GM21825 (cell line): ENCODE data around the gene OVOL3.
"Not testable (repeated sequence)": the region's sequence is repeated elsewhere in the genome, so short reads cannot be mapped to it uniquely, and the experiment has no call there.

Source experiments
- ATAC-seq: cut with Tn5 transposase; IDR thresholded peaks from one replicate; pipeline ENCODE4 v1.9.1; 2021; ENCODE audit warnings: mild to moderate bottlenecking, moderate library complexity; ENCODE audit not compliant: unreplicated experiment

OVOL3 gene

DNA sequence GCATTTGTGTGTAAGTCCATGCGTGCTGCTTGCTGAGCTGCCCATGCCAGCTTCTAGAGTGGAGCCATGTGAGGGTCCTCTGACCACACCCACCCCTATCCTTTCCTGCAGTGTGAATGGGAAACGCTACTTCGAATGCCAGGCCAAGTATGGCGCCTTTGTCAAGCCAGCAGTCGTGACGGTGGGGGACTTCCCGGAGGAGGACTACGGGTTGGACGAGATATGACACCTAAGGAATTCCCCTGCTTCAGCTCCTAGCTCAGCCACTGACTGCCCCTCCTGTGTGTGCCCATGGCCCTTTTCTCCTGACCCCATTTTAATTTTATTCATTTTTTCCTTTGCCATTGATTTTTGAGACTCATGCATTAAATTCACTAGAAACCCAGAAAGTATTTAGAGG, 14.6 kb downstream of the OVOL3 start:
- no peak for ATAC-seq

DNA sequence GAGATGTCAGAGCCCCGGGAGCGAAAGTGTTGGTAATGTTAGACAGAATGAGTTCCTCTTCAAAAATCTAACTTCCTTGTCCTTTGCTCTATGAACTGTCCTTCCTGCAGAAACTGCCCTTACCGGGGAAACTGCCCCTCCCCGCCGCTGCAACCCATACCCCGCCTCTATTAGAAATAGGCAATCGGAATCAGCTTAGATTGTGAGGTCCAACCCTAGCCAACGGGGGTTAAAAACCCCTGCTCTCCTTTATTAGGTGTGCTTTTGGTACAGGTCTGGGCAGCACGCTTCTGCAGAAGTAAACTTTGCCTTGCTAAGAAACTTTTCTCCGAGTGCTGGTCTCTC, 17.4 kb downstream of the OVOL3 start:
- no peak for ATAC-seq

DNA sequence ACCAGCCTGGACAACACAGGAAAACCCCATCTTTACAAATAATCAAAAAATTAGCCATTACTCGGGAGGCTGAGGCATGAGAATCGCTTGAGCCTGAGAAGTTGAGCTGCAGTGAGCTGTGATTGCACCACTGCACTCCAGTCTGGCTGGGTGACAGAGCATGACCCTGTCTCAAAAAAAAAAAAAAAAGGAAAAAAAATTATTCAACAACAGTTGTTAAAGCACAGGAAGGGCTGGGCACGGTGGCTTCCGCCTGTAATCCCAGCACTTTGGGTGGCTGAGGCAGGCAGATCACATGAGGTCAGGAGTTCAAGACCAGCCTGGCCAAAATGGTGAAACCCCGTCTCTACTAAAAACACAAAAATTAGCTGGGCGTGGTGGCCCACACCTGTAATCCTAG, 20.3 kb downstream of the OVOL3 start:
- not testable (repeated sequence) for ATAC-seq

DNA sequence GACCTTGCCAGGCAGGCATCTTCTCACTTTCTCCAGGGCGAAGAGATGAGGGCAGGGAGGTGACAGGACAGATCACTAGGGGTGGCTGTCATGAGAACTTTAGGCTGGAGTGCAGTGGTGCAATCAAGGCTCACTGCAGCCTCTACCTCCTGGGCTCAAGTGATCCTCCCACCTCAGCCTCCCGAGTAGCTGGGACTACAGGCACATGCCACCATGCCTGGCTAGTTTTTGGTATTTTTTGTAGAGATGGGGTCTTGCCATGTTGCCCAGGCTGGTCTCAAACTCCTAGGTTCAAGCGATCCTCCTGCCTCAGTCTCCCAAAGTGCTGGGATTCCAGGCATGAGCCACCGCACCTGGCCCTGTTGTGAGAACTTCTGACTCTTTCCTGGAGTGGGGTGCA, 23.9 kb downstream of the OVOL3 start:
- not testable (repeated sequence) for ATAC-seq

DNA sequence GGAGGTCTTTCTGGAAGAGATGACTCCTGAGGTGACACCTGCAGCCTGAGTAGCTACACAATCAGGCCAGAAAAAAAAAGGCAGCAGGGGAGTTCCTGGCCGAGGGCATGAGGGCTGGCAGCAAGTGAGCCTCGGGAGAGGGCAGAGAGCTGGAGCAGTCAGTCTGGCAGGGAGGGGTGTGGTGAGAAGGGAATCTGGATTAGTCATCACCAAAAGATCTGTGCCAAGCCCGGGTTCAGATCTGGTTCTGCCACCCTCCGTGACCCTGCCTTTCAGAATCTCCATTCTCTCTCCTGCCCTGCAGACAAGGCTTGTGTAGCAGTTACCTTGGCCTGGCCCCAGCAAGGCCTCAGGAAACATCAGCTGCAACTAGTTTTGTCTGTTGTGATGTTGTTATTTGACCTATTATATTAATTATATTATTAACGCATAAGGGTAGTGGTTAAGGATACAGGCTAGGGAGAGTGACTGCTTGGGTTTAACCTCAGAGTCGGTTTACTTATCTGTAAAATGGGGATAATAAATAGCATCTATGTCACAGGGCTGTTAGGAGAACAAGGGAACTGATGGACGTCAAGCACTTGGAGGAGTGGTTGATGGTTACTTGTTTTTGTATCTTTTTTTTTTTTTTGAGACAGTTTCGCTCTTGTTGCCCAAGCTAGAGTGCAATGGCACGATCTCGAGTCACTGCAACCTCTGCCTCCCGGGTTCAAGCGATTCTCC, 26.2 kb downstream of the OVOL3 start:
- ATAC-seq: no peak

DNA sequence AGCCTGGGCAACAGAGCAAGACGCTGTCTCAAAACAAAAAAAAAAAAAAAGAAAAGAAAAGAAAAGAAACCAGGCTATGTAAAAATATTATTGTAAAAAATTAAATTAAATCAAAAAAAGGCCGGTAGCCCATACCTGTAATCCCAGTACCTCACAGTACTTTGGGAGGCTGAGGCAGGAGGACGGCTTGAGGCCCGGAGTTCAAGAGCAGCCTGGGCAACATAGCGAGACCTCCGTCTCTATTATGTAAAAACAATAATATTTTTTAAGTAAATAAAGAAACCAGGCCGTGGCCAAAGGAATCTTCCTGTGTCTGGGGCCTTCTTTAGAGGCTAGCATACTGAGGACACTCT, 28.2 kb downstream of the OVOL3 start:
- no peak for ATAC-seq

DNA sequence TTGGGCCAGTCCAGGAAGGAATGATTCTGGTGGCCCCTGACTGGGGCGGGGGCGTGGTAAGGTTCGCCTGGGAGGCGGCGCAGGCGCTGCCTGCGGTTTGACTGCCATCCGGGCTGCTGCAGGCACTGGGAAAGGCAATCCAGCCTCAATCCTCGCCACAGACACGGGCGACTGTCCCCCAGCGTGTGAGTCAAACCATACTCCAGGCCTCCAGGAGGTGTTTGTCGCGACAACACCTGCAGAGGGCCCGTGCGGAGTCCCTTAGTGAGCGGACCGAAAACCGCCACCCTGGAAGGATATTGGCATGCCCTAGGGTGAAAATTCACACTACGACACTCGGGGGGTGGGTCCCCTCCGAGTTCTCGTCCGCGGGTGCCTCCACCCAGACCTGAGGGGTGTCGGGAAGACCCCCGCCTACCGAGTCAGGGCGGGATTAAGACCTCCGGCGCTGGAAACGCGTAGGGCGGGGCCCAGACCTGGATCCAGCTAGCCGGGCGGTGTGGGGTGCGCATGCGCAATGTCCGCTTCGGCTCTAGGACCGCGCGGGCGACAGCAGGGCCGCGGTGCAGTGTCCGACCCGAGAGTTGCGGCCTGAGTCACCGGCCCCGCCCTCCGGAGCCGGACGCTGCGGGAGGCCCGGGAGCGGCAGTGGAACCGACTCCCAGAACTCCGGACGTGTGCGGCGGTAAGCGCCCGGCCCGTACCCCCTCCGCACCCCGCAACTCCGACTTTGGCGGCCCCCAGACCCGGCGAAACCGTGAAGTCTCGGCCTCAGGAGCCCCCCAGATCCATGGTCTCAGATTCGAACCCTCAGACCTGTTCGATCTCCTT, 28.7 kb downstream of the OVOL3 start, which contains the start of gene CAPNS1:
Gene CAPNS1 (plus strand): TSS at position 594 of the 831 bp plus-strand sequence. CDS start 946 bp downstream, outside the sequence.
- peak; percentile 81 for ATAC-seq

DNA sequence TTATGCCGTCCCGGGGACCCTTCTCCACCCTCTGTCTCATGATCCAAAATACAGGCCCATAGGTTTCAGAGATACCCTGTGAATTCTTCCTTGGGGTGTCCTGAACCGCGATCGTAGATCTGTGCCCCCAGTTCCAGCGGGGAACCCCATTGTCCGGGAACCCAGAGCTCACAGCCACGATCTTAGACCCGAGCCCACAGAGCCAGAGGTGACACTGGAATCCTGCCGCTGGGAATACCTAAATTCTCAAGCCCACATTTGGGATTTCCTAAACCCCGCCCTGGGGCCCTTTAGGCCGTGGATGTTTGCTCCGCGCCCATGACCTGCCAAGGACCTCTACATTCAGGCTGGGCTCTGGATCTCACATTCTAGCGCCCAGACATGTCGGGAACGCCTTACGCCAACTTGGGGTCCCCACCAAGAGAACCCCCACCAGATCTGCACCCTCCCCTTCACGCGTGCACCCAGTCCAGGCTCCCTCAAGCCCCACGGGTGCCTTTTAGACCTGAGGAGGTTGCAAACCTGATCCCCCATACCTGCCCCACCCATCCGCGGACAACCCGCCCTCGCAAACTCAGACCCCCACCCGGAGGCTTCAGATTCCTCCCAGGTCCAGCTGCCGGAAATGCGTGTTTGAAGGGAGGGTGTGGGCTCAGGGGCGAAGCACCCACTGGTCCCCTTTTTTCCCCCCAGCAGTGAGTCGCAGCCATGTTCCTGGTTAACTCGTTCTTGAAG, 29.5 kb downstream of the OVOL3 start:
- ATAC-seq: no peak

DNA sequence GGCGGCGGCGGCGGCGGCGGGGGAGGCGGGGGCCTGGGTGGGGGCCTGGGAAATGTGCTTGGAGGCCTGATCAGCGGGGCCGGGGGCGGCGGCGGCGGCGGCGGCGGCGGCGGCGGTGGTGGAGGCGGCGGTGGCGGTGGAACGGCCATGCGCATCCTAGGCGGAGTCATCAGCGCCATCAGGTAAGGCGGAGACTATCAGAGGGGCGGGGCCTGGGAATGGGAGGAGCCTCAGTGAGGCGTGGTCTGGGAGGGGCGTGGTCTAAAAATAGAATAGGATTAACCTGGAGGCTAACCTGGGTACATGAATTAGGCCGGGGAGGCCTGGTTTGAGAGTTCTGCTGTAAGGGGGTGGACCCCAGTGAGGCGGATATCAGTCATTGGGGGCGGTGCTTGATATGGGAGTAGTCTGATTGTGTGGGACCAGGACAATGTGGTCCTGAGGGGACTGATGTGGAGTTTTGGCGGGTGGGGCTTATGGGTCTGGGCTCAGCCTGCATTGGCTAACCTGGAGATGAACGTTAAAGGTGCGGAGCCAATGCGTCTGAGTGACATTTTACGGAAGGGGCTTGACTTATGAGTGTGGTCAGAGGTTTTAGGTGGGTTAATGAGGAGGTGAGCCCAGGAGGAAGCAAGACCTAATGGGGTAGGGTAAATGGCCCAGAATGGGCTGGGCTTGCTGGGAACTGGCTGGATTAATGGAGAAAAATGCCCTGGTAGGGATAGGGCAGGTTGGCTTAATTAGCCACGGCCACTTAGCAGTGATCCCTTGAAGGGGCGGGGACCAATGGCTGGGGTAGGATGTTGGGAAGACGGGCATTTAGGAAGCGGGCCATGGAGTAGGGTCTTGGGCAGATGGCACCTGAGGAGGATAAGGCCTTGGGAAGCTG, 30.3 kb downstream of the OVOL3 start:
- peak; percentile 41 for ATAC-seq

DNA sequence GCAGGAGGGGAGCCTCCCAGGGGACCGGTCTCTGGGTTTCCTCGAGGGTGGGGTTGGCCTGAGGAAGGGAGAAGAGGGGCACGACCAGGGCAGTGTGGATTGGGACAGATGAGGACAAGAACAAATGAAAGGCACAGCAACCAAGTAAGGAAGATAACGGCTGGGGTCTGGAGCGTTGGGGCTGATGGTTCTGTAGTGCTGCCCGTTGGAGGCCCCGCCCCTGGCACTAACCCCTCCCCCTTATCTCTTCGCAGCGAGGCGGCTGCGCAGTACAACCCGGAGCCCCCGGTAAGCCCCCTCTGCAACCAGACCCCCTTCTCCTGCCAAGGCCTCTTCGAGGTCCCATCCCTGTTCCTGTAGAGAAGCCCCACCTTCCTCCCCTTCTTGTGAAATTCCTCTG, 31.1 kb downstream of the OVOL3 start:
- ATAC-seq: no peak

DNA sequence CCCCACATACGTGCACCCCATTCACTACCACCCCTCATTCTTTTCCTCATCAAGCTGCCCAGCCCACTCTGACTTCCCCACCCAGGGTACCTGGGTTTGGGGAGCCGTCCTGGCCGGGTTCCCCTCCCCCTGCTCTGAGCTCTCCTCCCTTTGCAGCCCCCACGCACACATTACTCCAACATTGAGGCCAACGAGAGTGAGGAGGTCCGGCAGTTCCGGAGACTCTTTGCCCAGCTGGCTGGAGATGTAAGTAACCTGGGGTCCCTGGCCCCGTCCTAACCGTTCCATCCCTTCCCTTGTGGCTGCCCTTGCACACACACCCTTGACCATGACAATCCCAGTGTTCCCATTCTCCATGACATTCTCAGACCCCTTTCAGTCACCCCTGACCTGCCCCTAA, 31.6 kb downstream of the OVOL3 start:
- ATAC-seq: no peak

DNA sequence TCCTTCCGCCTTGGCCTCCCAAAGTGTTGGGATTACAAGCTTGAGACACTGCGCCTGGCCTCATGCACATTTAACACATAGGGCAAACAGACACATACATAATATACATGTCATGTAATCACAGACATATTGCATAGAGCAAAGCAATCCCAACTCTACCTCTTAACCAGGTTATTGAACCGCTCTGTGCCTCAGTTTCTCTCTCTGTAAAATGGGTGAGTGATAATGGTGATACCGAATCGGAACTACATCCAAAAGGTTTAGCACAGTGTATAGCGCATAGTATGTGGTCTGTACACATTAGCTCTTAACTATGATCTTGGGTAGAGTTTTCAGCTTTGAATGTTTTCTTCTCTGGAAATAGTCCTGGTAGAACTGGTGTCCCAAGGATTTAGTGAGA, 33.7 kb downstream of the OVOL3 start:
- ATAC-seq: no peak

DNA sequence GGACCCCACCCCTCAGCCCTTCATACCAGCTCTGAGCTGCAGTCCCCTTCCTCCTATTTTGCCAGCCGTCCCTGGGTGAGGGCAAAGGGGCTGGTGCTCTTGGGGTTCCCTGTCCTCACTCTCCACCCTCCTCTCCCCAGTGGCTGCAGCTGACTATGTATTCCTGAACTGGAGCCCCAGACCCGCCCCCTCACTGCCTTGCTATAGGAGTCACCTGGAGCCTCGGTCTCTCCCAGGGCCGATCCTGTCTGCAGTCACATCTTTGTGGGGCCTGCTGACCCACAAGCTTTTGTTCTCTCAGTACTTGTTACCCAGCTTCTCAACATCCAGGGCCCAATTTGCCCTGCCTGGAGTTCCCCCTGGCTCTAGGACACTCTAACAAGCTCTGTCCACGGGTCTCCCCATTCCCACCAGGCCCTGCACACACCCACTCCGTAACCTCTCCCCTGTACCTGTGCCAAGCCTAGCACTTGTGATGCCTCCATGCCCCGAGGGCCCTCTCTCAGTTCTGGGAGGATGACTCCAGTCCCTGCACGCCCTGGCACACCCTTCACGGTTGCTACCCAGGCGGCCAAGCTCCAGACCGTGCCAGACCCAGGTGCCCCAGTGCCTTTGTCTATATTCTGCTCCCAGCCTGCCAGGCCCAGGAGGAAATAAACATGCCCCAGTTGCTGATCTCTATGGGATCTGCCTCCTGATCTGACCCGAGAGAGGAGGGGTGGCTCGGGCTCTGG, 38.9 kb downstream of the OVOL3 start:
- ATAC-seq: no peak

DNA sequence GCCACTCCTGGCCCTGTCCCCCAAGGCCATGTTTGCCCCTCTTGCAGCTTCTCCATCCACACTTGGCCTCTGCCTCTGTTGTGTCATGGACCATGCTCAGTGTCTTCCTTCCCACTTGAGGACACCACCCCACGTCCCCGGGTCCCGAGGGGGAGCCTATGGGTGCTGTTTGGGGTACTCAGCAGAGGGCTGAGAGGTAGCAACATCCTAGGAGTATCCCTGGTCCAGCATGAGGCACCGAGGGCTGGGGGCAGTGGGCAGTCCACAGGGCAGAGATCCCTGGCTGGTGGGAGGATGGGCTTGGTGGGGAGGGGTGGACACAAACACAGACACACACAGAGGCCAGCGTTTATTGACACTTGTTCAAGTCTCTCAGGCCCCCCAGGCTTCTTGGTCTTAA, 39.6 kb downstream of the OVOL3 start:
- ATAC-seq: no peak

DNA sequence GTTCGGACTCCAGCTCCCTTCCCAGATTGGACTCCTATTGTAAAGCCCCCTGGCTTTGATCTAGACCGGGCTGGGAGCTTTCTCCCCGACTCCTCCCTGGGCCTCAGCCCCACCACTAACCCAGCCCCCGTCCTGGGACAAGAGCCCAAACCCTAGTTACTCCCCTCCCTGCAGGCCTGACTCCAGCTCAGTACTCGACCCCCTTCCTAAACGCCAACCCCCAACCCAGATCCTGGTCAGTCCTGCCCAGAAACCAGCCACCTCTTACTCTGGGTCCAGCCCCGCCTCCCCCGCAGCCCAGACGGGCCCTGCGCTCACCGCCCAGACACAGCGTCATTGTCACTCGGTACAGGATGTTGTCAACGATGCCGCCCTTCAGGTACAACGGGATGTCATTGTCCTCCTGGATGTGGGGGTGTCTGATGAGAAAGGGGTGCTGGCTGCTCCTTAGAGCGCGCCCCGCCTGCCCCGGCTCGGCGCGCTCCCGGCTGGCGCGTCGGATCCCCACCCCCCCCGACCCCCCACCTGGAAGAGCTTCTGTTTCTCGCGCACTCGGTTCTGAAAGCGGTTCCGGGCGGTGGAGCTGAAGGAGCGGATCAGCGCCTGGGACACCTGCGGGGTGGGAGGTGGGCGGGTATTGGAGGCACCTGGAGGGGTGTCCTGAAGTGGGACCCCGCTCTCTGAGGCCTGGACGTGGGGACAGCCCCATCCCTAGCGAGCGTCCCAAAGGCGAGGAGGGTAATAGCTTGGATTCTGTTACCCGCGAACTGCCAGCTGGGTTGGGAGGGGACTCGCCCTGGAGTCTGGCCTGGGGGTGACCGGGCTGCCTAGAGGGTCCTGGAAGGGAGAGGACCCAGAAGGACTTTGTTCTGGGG, 40.4 kb downstream of the OVOL3 start:
- ATAC-seq: no peak

DNA sequence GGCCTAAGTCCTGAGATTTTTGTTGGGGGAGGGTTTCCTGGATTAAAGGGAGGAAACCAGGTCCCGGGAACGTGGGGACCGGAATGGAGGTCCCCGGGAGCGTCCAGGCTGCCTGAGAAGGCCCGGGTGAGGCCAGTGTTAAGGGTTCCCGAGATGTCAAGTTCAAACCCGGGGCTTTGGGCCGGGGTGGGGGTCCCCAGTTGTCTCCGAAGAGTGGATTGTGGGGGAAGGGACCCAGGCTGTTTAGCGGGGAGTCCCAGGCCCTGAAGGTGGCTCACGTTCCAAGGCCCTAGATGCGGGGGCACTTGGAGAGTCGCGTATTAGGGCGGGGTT, 41.0 kb downstream of the OVOL3 start:
- ATAC-seq: no peak

DNA sequence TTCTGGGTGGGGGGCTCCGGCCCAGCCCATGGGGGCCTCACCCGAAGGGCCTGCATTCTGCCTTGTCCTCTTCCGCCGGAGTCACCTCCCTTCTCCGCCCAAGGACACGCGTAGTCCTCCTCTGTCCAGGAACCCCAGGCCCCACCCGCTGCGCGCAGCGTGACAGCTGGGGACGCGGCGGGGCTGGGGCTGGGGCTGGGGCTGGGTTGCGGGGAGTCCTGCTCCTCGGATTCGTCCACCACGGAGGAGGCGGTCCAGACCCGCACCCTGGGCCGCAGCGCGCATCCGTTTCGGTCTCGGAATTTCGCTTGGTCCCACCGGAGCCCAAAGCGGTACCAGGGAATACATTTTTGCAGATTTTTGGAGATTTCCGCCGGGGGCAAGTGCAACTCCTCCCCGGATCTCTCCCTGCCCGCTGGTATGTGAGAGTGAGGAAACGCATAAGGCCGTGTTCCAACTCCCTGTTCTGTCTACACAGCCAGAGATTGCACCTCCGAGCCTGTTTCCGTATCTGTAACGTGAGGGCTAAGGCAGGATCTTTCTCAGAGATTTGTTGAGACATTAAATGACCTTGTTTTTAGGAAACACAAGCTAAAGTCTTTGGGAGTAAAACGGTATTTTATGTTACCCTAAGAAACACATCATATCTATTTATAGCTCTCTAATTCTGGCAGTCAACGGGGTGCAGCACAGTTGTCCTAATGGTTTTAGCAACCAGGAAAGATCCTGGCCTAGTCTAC, 41.6 kb downstream of the OVOL3 start, which contains the start of gene COX7A1:
Gene COX7A1 (minus strand): TSS at position 96 of the 740 bp plus-strand sequence. CDS start 40 bp downstream, at position 56.
- ATAC-seq: no peak

DNA sequence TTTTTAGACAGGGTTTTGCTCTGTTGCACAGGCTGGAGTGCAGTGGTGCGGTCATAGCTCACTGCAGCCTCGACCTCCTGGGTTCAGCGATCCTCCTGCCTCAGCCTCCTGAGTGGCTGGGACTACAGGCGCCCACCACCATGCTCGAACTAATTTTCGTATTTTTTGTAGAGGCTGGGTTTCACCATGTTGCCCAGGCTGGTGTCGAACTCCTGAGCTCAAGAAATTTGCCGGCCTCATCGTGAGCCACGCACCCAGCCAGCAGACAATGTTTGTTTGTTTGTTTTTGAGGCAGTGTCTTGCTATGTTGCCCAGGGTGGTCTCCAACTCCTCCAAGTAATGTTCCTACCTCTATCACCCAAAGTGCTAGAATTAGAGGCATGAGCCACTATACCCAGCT, 42.2 kb downstream of the OVOL3 start:
- ATAC-seq: no peak
